Measurements from ENCODE around the gene FAM222A.

DNA sequence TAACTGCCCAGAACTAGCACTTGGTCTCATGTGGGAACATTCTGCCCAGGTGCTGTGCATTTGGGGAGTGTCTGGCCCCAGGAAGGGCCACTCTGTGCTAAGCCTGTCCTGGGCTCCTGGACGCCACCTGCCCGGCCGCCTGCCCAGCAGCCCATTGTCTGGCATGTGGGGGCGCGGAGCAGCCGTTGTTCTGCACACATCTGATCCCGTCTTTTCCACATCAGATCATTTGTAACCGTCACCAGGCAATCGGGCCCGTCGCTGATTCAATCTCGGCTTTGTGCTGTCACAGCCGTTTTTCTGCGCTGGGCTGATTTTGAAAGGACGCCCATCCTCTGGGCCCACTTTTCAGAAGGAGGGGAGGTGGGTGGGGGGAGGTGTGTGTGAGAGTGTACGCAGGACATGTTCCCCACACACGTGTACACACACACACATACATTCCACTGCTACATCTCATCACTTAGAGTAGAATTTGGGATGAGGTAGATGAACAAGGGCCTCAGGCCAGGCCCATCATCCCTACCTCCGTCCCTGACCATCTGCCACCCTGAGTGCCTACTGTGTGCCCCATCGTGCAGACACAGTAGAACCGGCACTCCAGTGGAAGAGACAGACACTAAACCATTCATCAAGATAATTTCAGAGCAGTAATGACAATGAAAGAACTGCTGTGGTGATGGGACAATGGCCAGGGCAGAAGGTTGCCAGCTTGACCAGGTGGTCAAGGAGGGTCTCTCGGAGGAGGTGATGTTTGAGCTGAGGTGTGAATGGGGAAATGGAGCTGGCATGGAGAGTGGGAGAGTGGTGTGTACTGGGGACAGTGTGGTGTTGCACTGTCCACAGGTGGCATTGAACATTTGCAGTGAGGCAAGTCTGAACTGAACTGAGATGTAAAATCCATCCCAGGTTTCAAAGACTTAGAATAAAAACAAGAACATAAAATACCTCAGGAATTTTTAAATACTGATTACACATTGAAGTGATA is 19.0 kb downstream of the FAM222A start:
- TF ChIP-seq, protein P1, sequence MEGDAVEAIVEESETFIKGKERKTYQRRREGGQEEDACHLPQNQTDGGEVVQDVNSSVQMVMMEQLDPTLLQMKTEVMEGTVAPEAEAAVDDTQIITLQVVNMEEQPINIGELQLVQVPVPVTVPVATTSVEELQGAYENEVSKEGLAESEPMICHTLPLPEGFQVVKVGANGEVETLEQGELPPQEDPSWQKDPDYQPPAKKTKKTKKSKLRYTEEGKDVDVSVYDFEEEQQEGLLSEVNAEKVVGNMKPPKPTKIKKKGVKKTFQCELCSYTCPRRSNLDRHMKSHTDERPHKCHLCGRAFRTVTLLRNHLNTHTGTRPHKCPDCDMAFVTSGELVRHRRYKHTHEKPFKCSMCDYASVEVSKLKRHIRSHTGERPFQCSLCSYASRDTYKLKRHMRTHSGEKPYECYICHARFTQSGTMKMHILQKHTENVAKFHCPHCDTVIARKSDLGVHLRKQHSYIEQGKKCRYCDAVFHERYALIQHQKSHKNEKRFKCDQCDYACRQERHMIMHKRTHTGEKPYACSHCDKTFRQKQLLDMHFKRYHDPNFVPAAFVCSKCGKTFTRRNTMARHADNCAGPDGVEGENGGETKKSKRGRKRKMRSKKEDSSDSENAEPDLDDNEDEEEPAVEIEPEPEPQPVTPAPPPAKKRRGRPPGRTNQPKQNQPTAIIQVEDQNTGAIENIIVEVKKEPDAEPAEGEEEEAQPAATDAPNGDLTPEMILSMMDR (IDR thresholded peaks at IDR 0.05; ENCODE audit: insufficient read depth, low read length, poor library complexity, severe bottlenecking) = no peak
- TF ChIP-seq EZH2phosphoT487 (conservative IDR thresholded peaks at IDR 0.05; ENCODE audit: low read length) = no peak

Data from SU-DHL-6 (cell line).